Thymus (tissue), 11 donors: ENCODE measurements around the gene RTN4RL1. TPM values are rescaled to one million over a fixed set of nuclear protein-coding genes. Genes with fewer than 3 reads are reported as not detected.
A peak's percentile ranks its signal among the peaks of the same experiment; 100 is the strongest.

Experiments used
- DNase-seq, 9 donors: peaks; one replicate each; pipeline ENCODE4 v3.0.0-alpha.2; 2013; ENCODE audit warnings: low spot score in 9 of 9, low read depth in 6 of 9, missing footprints in 1 of 9
- H3K27ac ChIP-seq, 2 donors: one replicate each; pipeline ENCODE4 v1.5.1; 2013; ENCODE audit warnings: control low read depth in 1 of 2, low read depth in 1 of 2, low read length in 1 of 2, mild to moderate bottlenecking in 1 of 2, moderate library complexity in 1 of 2
- H3K27me3 ChIP-seq, 2 donors: one replicate each; pipeline ENCODE4 v1.5.1; 2013; ENCODE audit warnings: low read length in 1 of 2; ENCODE audit not compliant: control insufficient read depth in 2 of 2, insufficient read depth in 1 of 2
- H3K36me3 ChIP-seq, 2 donors: one replicate each; pipeline ENCODE4 v1.5.1; 2013; ENCODE audit warnings: low read length in 1 of 2, mild to moderate bottlenecking in 1 of 2, moderate library complexity in 1 of 2; ENCODE audit not compliant: control insufficient read depth in 2 of 2, insufficient read depth in 2 of 2
- H3K4me1 ChIP-seq, 2 donors: one replicate each; pipeline ENCODE4 v1.5.1; 2013; ENCODE audit warnings: low read length in 2 of 2; ENCODE audit not compliant: control insufficient read depth in 2 of 2, insufficient read depth in 2 of 2
- H3K4me3 ChIP-seq, 2 donors: one replicate each; pipeline ENCODE4 v1.5.1; 2013; ENCODE audit warnings: low read length in 2 of 2, control low read depth in 1 of 2, mild to moderate bottlenecking in 1 of 2
- H3K9me3 ChIP-seq, 2 donors: one replicate each; pipeline ENCODE4 v1.5.1; 2013; ENCODE audit warnings: low read length in 1 of 2, mild to moderate bottlenecking in 1 of 2; ENCODE audit not compliant: control insufficient read depth in 2 of 2, insufficient read depth in 1 of 2
- WGBS: extraction: QIAGEN DNeasy Blood & Tissue Kit; methylation state at CpG from one replicate; pipeline ENCODE4 v1.1.7; 2013; 5-methylcytosine and 5-hydroxymethylcytosine counted together
- polyA plus RNA-seq: library from polyadenylated mRNA; stranded (reverse); fragments of 200-250 nt; gene quantifications from one replicate; pipeline ENCODE4 v1.2.3, GENCODE V29; 2013
- total RNA-seq: library from RNA; stranded (reverse); fragments of 120-200 nt; gene quantifications from one replicate; pipeline ENCODE4 v1.2.4, GENCODE V29; 2013
- donor health status: healthy.

RTN4RL1 gene
- total and polyA plus RNA-seq, 2 donors = 0.52 to 0.68 TPM

GRCh38 chr17:2023256-2023655 lies 1.9 kb downstream of the RTN4RL1 start:
- no peaks in the 10 kb centered on the region for H3K9me3 ChIP-seq
- H3K4me3 ChIP-seq = no peak overlapping the region
- H3K27ac ChIP-seq = no peak overlapping the region
- no peak for DNase-seq
- no peaks in the 10 kb centered on the region for H3K36me3 ChIP-seq
- H3K27me3 ChIP-seq = peaks cover 54 to 99% of the 10 kb centered on the region in 2 donors
- 56% methylated on average over 16 of the region's 16 CpGs for WGBS
- peaks cover 18 to 33% of the 10 kb centered on the region in 2 donors for H3K4me1 ChIP-seq

GRCh38 chr17:2022647-2023240 lies 2.4 kb downstream of the RTN4RL1 start:
- DNase-seq = peak in 3 of 9 donors; percentile 49 to 67 (median 52)
- peaks cover 51 to 99% of the 10 kb centered on the region in 2 donors for H3K27me3 ChIP-seq

GRCh38 chr17:2020721-2021120 lies 4.4 kb downstream of the RTN4RL1 start:
- Histone ChIP-seq H3K27ac (no peak overlapping the region), H3K36me3 (no peaks in the 10 kb centered on the region), H3K4me3 (no peak overlapping the region), H3K4me1 (peaks cover 18 to 27% of the 10 kb centered on the region in 2 donors), H3K27me3 (peaks cover 37 to 87% of the 10 kb centered on the region in 2 donors), H3K9me3 (no peaks in the 10 kb centered on the region)
- WGBS = 14% methylated on average over 8 of the region's 8 CpGs
- DNase-seq = no peak

More at GRCh38 chr17:2022647-2023240, 2.4 kb downstream of the RTN4RL1 start:
- no peaks in the 10 kb centered on the region for H3K9me3 ChIP-seq
- H3K4me1 ChIP-seq = peaks cover 18 to 33% of the 10 kb centered on the region in 2 donors
- no peak overlapping the region for H3K4me3 ChIP-seq
- WGBS = 32% methylated on average over 15 of the region's 15 CpGs
- peak overlapping the region in 1 of 2 donors; percentile 32 for H3K27ac ChIP-seq
- no peaks in the 10 kb centered on the region for H3K36me3 ChIP-seq

GRCh38 chr17:2019723-2020122 lies 5.4 kb downstream of the RTN4RL1 start:
- DNase-seq = no peak
- Histone ChIP-seq H3K9me3 (no peaks in the 10 kb centered on the region), H3K4me1 (peaks cover 12 to 21% of the 10 kb centered on the region in 2 donors), H3K27ac (no peak overlapping the region), H3K27me3 (peaks cover 27 to 81% of the 10 kb centered on the region in 2 donors), H3K4me3 (no peak overlapping the region), H3K36me3 (no peaks in the 10 kb centered on the region)
- 85% methylated on average over 8 of the region's 8 CpGs for WGBS

- Histone ChIP-seq H3K4me3 (no peak overlapping the region), H3K9me3 (no peaks in the 10 kb centered on the region), H3K36me3 (no peaks in the 10 kb centered on the region), H3K27me3 (peaks cover 19 to 73% of the 10 kb centered on the region in 2 donors), H3K27ac (no peak overlapping the region), H3K4me1 (peaks cover 3 to 13% of the 10 kb centered on the region in 2 donors)
- DNase-seq = no peak
- WGBS = 95% methylated on average over 24 of the region's 24 CpGs
Measured at GRCh38 chr17:2018716-2019510, 6.2 kb downstream of the RTN4RL1 start.

- no peak overlapping the region for H3K27ac ChIP-seq
- no peak for DNase-seq
- no peaks in the 10 kb centered on the region for H3K36me3 ChIP-seq
- H3K4me3 ChIP-seq = no peak overlapping the region
- 96% methylated on average over 19 of the region's 19 CpGs for WGBS
- H3K4me1 ChIP-seq = peaks cover 0 to 2% of the 10 kb centered on the region in 2 donors
- peaks cover 5 to 61% of the 10 kb centered on the region in 2 donors for H3K27me3 ChIP-seq
- peaks cover 0 to 6% of the 10 kb centered on the region in 2 donors for H3K9me3 ChIP-seq
Measured at GRCh38 chr17:2017274-2017941, 7.7 kb downstream of the RTN4RL1 start.

GRCh38 chr17:2016494-2016893 lies 8.6 kb downstream of the RTN4RL1 start:
- Histone ChIP-seq H3K9me3 (peaks cover 0 to 6% of the 10 kb centered on the region in 2 donors), H3K27ac (no peak overlapping the region), H3K4me3 (no peak overlapping the region), H3K36me3 (no peaks in the 10 kb centered on the region), H3K27me3 (peaks cover 5 to 59% of the 10 kb centered on the region in 2 donors), H3K4me1 (peaks cover 0 to 8% of the 10 kb centered on the region in 2 donors)
- 96% methylated on average over 20 of the region's 20 CpGs for WGBS
- no peak for DNase-seq

GRCh38 chr17:2015314-2015713 lies 9.8 kb downstream of the RTN4RL1 start:
- no peak for DNase-seq
- peaks cover 2 to 50% of the 10 kb centered on the region in 2 donors for H3K27me3 ChIP-seq

GRCh38 chr17:2013994-2014317 lies 11.2 kb downstream of the RTN4RL1 start:
- H3K27ac ChIP-seq = no peak overlapping the region
- no peaks in the 10 kb centered on the region for H3K36me3 ChIP-seq
- no peak overlapping the region for H3K4me3 ChIP-seq
- 94% methylated on average over 1 of the region's 1 CpG for WGBS
- no peak for DNase-seq
- H3K27me3 ChIP-seq = peaks cover 0 to 38% of the 10 kb centered on the region in 2 donors
- H3K4me1 ChIP-seq = peaks cover 0 to 9% of the 10 kb centered on the region in 2 donors
- peaks cover 0 to 6% of the 10 kb centered on the region in 2 donors for H3K9me3 ChIP-seq

More at GRCh38 chr17:2015314-2015713, 9.8 kb downstream of the RTN4RL1 start:
- H3K4me3 ChIP-seq = no peak overlapping the region
- H3K27ac ChIP-seq = no peak overlapping the region
- H3K4me1 ChIP-seq = peaks cover 0 to 9% of the 10 kb centered on the region in 2 donors
- peaks cover 0 to 6% of the 10 kb centered on the region in 2 donors for H3K9me3 ChIP-seq
- H3K36me3 ChIP-seq = no peaks in the 10 kb centered on the region
- 97% methylated on average over 14 of the region's 14 CpGs for WGBS
